ENCODE data around the gene NDUFB6.
"Not testable (repeated sequence)": the region's sequence is repeated elsewhere in the genome, so short reads cannot be mapped to it uniquely, and the experiment has no call there.

NDUFB6 gene

DNA sequence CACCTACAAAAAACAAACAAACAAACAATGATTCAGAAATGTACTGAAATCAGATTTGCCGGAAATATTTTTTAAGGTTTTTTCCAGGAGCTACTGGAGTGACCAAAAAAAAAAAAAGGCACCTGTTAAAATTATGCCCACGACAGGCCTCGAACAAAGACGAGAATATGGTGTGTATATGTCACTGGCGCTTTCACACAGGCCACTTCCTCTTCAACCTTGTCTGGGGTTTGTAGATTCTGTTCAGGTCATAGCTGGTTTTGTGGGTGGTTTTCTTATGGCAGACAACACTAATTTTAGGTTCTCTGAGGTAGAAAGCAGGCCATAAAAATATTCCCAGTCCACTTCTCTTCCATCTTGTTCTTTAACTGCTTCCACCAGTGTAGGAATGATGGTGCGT is 7.0 kb downstream of the NDUFB6 start:
- H3K36me3 ChIP-seq (ENCODE audit: control insufficient read depth, insufficient read depth, low read length), result peaks cover 14% of the 10 kb centered on the region
- H3K9ac ChIP-seq (ENCODE audit: low read depth, low read length), result no peak overlapping the region

DNA sequence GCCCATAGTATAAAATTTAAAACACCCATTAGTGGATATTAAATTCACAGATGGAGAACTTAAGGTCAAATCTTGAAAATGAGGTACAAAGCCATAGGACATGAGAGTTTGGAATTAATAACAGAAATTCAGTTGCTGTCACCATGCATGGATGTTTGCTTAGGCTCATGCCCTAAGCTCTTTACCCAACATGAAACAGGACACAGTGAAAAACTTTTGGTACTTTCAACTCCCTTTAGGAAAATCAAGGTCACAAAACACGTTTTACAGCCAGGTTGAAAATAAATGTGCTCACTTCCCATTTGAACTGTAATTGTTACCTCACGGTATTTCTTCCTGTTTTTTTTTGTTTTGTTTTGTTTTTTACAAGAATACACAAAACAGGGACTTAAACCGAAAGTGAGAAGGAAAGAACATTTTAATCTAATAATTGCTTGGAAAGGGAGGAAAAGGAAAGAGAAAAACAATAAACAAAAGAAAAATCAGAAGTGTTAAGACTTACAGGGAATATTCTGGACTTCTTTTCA is 14.5 kb downstream of the NDUFB6 start:
- Histone ChIP-seq H3K4me3 (ENCODE audit: low read depth, low read length) (no peak overlapping the region), H3K9me3 (ENCODE audit: control insufficient read depth, insufficient read depth, low read length) (no peaks in the 10 kb centered on the region), H3K9ac (ENCODE audit: low read depth, low read length) (no peak overlapping the region), H3K27me3 (ENCODE audit: control insufficient read depth, insufficient read depth, low read length) (no peaks in the 10 kb centered on the region), H3K36me3 (ENCODE audit: control insufficient read depth, insufficient read depth, low read length) (no peaks in the 10 kb centered on the region), H3K4me1 (ENCODE audit: control insufficient read depth, insufficient read depth, low read length) (peaks cover 2% of the 10 kb centered on the region)

More for the DNA sequence above, 7.0 kb downstream of the NDUFB6 start:
- Histone ChIP-seq H3K4me3 (ENCODE audit: low read depth, low read length) (no peak overlapping the region), H3K27me3 (ENCODE audit: control insufficient read depth, insufficient read depth, low read length) (no peaks in the 10 kb centered on the region), H3K9me3 (ENCODE audit: control insufficient read depth, insufficient read depth, low read length) (no peaks in the 10 kb centered on the region), H3K4me1 (ENCODE audit: control insufficient read depth, insufficient read depth, low read length) (no peaks in the 10 kb centered on the region)

- Histone ChIP-seq H3K4me3 (ENCODE audit: low read depth, low read length) (no peak overlapping the region), H3K4me1 (ENCODE audit: control insufficient read depth, insufficient read depth, low read length) (peaks cover 6% of the 10 kb centered on the region), H3K9me3 (ENCODE audit: control insufficient read depth, insufficient read depth, low read length) (no peaks in the 10 kb centered on the region)
Observed at GRCh38 chr9:32554591-32554990, 18.4 kb downstream of the NDUFB6 start.

GRCh38 chr9:32554107-32554506 is 18.9 kb downstream of the NDUFB6 start:
- no peak overlapping the region for H3K4me3 ChIP-seq (ENCODE audit: low read depth, low read length)
- H3K4me1 ChIP-seq (ENCODE audit: control insufficient read depth, insufficient read depth, low read length), result peaks cover 9% of the 10 kb centered on the region
- no peaks in the 10 kb centered on the region for H3K9me3 ChIP-seq (ENCODE audit: control insufficient read depth, insufficient read depth, low read length)
- no peaks in the 10 kb centered on the region for H3K27me3 ChIP-seq (ENCODE audit: control insufficient read depth, insufficient read depth, low read length)
- no peak overlapping the region for H3K9ac ChIP-seq (ENCODE audit: low read depth, low read length)
- H3K36me3 ChIP-seq (ENCODE audit: control insufficient read depth, insufficient read depth, low read length), result no peaks in the 10 kb centered on the region

More at GRCh38 chr9:32554591-32554990, 18.4 kb downstream of the NDUFB6 start:
- H3K9ac ChIP-seq (ENCODE audit: low read depth, low read length), result no peak overlapping the region
- no peaks in the 10 kb centered on the region for H3K36me3 ChIP-seq (ENCODE audit: control insufficient read depth, insufficient read depth, low read length)
- H3K27me3 ChIP-seq (ENCODE audit: control insufficient read depth, insufficient read depth, low read length), result no peaks in the 10 kb centered on the region

DNA sequence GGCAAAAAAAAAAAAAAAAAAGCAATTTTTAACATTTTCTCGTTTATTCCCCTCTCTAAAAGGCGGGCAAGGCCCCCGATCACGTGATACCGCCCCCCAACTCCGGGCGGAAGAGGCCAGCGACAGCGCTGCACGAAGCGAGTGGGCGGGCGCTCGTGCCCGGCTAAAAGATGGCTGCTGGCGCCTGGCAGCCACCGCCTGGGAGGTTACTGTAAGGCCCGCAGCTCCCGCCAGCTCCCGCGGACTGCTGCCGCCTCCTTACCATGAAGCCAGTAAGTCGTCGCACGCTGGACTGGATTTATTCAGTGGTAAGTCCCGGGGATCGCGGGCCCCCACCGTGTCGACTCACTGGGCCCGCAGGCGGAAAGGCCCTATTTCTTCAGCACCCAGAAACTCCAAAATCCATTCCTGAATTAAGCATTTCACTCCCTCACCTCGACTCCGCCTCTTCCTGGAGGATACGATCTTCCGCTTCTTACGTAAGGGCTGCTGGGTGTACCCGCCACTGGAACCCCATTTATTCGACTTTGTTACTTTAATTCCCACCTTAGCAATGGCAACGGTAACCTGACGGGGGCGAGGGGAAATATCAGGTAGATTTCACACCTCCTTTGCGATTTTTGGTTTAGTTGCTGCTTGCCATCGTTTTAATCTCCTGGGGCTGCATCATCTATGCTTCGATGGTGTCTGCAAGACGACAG is 20.6 kb downstream of the NDUFB6 start, which contains the start of the genes SMIM27 and TOPORS:
SMIM27 (plus strand) TSS at position 156 of the 701 bp plus-strand sequence; CDS start at position 264, 108 bp downstream.
TOPORS (minus strand) TSS at position 415 of the 701 bp plus-strand sequence; CDS start at position 265, 150 bp downstream.
- no peaks in the 10 kb centered on the region for H3K9me3 ChIP-seq (ENCODE audit: control insufficient read depth, insufficient read depth, low read length)
- no peaks in the 10 kb centered on the region for H3K36me3 ChIP-seq (ENCODE audit: control insufficient read depth, insufficient read depth, low read length)
- no peaks in the 10 kb centered on the region for H3K27me3 ChIP-seq (ENCODE audit: control insufficient read depth, insufficient read depth, low read length)
- H3K9ac ChIP-seq (ENCODE audit: low read depth, low read length), result peak within 1 kb of the TSS; percentile 98
- H3K4me1 ChIP-seq (ENCODE audit: control insufficient read depth, insufficient read depth, low read length), result peaks cover 9% of the 10 kb centered on the region
- peak within 1 kb of the TSS; percentile 86 for H3K4me3 ChIP-seq (ENCODE audit: low read depth, low read length)

DNA sequence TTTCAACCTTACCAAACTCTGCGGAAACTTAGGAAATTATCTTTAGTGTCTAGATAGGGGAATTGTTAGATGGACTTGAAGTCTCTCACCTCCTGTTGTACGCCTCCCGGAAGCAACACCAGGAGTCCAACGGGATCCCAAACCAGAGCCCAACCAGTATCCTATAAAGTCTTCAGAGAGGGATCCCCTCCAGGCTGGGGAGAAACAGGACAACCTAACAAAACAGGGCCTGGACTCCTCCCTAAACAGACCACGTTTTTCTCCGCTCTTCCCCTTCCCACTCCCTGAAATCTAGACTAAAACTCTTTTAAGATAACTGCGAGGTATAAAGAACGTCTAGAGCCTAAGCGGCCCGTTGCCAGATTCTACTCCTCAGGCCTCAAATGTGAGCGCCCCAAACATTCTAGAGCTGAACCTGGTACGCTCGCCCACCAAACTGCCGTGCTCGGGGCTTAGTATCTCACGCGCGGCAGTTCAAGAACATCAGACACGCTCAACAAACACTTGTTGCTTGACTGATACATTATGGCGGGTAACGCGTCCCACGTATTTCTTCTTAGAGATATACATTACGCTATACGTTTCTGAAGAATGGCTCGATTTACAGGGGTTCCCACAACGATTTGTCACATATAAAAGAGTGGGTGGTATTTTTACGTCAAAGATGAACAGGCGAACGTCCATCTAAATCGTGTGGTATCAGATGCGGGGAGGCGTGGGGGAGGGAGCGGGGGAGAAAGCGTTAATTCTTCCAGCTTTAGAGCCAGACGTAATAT is 21.5 kb downstream of the NDUFB6 start:
- Histone ChIP-seq H3K27me3 (ENCODE audit: control insufficient read depth, insufficient read depth, low read length) (no peaks in the 10 kb centered on the region), H3K9me3 (ENCODE audit: control insufficient read depth, insufficient read depth, low read length) (no peaks in the 10 kb centered on the region), H3K36me3 (ENCODE audit: control insufficient read depth, insufficient read depth, low read length) (no peaks in the 10 kb centered on the region), H3K4me1 (ENCODE audit: control insufficient read depth, insufficient read depth, low read length) (peaks cover 9% of the 10 kb centered on the region), H3K4me3 (ENCODE audit: low read depth, low read length) (peak overlapping the region; percentile 86), H3K9ac (ENCODE audit: low read depth, low read length) (peak overlapping the region; percentile 82)

DNA sequence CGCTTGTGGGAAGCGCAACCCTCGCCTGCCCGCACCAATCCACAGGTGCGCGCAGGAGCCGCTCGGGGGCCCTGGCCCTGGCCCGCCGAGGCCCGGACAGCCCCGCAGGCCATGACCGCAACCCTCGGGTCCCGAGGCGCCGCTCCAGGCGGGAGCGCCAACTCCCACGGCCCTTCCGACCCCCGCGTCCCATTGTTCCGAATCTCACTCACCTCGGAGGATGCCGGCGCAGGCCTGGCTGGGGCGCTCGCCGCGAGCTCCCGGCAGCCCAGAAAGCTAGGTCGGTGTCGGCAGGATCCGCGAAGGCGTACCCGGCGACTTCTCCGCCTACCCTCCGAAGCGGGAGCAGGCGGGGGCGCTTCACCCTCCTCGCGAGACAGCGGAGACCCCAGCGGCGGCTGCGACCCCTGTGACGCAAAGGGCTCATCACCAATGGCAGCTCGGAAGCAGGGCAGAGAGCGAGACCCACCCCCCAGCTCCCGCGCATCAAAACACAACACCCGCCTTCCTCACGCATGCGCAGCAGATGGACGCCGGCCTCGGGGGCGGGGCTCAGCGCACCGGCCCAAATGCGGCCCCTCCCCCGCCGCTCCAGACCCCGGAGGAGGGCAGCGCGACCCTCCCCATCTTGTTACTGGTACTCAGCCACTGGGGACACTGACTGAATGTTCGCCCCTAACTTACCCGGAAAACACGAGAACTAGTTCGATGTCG is 22.2 kb downstream of the NDUFB6 start:
- Histone ChIP-seq H3K9me3 (ENCODE audit: control insufficient read depth, insufficient read depth, low read length) (no peaks in the 10 kb centered on the region), H3K27me3 (ENCODE audit: control insufficient read depth, insufficient read depth, low read length) (no peaks in the 10 kb centered on the region), H3K4me1 (ENCODE audit: control insufficient read depth, insufficient read depth, low read length) (peaks cover 9% of the 10 kb centered on the region), H3K4me3 (ENCODE audit: low read depth, low read length) (peak overlapping the region; percentile 86), H3K9ac (ENCODE audit: low read depth, low read length) (peak overlapping the region; percentile 86), H3K36me3 (ENCODE audit: control insufficient read depth, insufficient read depth, low read length) (no peaks in the 10 kb centered on the region)

DNA sequence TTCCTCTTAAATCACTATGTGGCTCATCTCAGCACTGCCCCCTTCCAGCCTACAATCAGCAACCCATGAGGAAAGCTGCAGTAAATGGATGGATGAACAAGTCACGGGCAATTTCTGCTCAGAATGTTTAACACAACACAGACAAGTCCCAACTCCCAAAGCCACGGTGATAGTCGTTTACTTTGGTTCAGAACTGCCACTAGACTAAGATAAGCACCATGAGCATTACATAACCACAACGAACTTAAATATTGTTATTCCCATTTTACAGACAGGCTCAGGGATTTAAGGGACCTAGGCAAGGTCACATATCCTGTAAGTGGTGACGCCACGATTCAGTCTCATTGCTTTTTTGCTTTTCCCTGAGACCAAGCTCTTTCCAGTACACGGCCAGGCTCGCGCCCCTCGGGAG is 22.8 kb downstream of the NDUFB6 start:
- peak overlapping the region; percentile 86 for H3K4me3 ChIP-seq (ENCODE audit: low read depth, low read length)
- H3K36me3 ChIP-seq (ENCODE audit: control insufficient read depth, insufficient read depth, low read length), result no peaks in the 10 kb centered on the region
- H3K9ac ChIP-seq (ENCODE audit: low read depth, low read length), result peak overlapping the region; percentile 86
- H3K9me3 ChIP-seq (ENCODE audit: control insufficient read depth, insufficient read depth, low read length), result no peaks in the 10 kb centered on the region
- peaks cover 9% of the 10 kb centered on the region for H3K4me1 ChIP-seq (ENCODE audit: control insufficient read depth, insufficient read depth, low read length)
- no peaks in the 10 kb centered on the region for H3K27me3 ChIP-seq (ENCODE audit: control insufficient read depth, insufficient read depth, low read length)

- not testable (repeated sequence) for H3K9ac ChIP-seq (ENCODE audit: low read depth, low read length); H3K9me3 ChIP-seq (ENCODE audit: control insufficient read depth, insufficient read depth, low read length); H3K27me3 ChIP-seq (ENCODE audit: control insufficient read depth, insufficient read depth, low read length); H3K4me3 ChIP-seq (ENCODE audit: low read depth, low read length); H3K4me1 ChIP-seq (ENCODE audit: control insufficient read depth, insufficient read depth, low read length); H3K36me3 ChIP-seq (ENCODE audit: control insufficient read depth, insufficient read depth, low read length)
Observed at GRCh38 chr9:32548213-32548612, 24.7 kb downstream of the NDUFB6 start.

DNA sequence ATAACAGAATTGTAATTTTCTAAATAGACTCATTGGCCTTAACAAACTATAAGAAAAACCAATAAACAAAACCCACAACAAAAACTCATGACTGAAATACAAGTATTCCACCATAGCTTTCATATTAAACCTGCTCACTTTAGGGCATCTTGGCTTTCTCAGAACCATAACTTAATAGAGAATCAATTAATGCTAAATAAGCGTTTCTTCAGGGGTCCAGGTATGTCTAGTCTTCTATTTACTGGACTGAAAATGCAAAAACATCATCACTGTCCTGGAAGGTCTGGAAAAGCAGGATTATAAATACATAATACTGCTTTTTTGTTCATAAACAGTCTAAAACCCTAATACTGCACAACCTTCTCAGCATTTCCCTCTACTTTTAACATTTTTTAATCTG is 27.1 kb downstream of the NDUFB6 start:
- H3K36me3 ChIP-seq (ENCODE audit: control insufficient read depth, insufficient read depth, low read length), result no peaks in the 10 kb centered on the region
- H3K27me3 ChIP-seq (ENCODE audit: control insufficient read depth, insufficient read depth, low read length), result no peaks in the 10 kb centered on the region
- no peak overlapping the region for H3K9ac ChIP-seq (ENCODE audit: low read depth, low read length)
- no peaks in the 10 kb centered on the region for H3K9me3 ChIP-seq (ENCODE audit: control insufficient read depth, insufficient read depth, low read length)
- peaks cover 4% of the 10 kb centered on the region for H3K4me1 ChIP-seq (ENCODE audit: control insufficient read depth, insufficient read depth, low read length)
- H3K4me3 ChIP-seq (ENCODE audit: low read depth, low read length), result no peak overlapping the region

- Histone ChIP-seq H3K27me3 (ENCODE audit: control insufficient read depth, insufficient read depth, low read length) (no peaks in the 10 kb centered on the region), H3K4me3 (ENCODE audit: low read depth, low read length) (no peak overlapping the region), H3K9me3 (ENCODE audit: control insufficient read depth, insufficient read depth, low read length) (no peaks in the 10 kb centered on the region), H3K9ac (ENCODE audit: low read depth, low read length) (no peak overlapping the region), H3K4me1 (ENCODE audit: control insufficient read depth, insufficient read depth, low read length) (no peaks in the 10 kb centered on the region), H3K36me3 (ENCODE audit: control insufficient read depth, insufficient read depth, low read length) (no peaks in the 10 kb centered on the region)
Observed at GRCh38 chr9:32543047-32543446, 29.9 kb downstream of the NDUFB6 start.
